HG03039 (cell line): ENCODE results near the gene MAP3K19.
"Not testable (repeated sequence)": the region's sequence is repeated elsewhere in the genome, so short reads cannot be mapped to it uniquely, and the experiment has no call there.

ENCODE experiments used
- ATAC-seq: cut with Tn5 transposase; IDR thresholded peaks from one replicate; pipeline ENCODE4 v1.9.1; 2021; ENCODE audit warnings: mild to moderate bottlenecking, moderate library complexity; ENCODE audit not compliant: unreplicated experiment

MAP3K19 gene

GRCh38 chr2:135047300-135047699 lies at the start of gene MAP3K19:
Gene MAP3K19 (minus strand): TSS chr2:135047447. CDS start chr2:135024647, 22,800 bp downstream.
- no peak for ATAC-seq

- no peak for ATAC-seq
These were observed 49.6 kb upstream of the MAP3K19 start for GRCh38 chr2:135096665-135097446.

- no peak for ATAC-seq
These were observed 48.3 kb upstream of the MAP3K19 start for GRCh38 chr2:135095591-135095990.

GRCh38 chr2:135094508-135094907 lies 47.3 kb upstream of the MAP3K19 start:
- ATAC-seq, result no peak

- no peak for ATAC-seq
These were observed 46.6 kb upstream of the MAP3K19 start for GRCh38 chr2:135093670-135094330.

GRCh38 chr2:135093193-135093592 lies 45.9 kb upstream of the MAP3K19 start:
- no peak for ATAC-seq

- no peak for ATAC-seq
These were observed 44.4 kb upstream of the MAP3K19 start for GRCh38 chr2:135091681-135092080.

GRCh38 chr2:135089597-135089996 lies 42.4 kb upstream of the MAP3K19 start:
- ATAC-seq, result not testable (repeated sequence)

GRCh38 chr2:135086222-135086621 lies 39.0 kb upstream of the MAP3K19 start:
- no peak for ATAC-seq

GRCh38 chr2:135078417-135078816 lies 31.2 kb upstream of the MAP3K19 start:
- ATAC-seq, result no peak

GRCh38 chr2:135076556-135076955 lies 29.3 kb upstream of the MAP3K19 start:
- ATAC-seq, result no peak

GRCh38 chr2:135074216-135074615 lies 27.0 kb upstream of the MAP3K19 start:
- no peak for ATAC-seq

GRCh38 chr2:135072125-135072997 lies 25.1 kb upstream of the MAP3K19 start:
- no peak for ATAC-seq

GRCh38 chr2:135066710-135067109 lies 19.5 kb upstream of the MAP3K19 start:
- no peak for ATAC-seq

- no peak for ATAC-seq
These were observed 16.9 kb upstream of the MAP3K19 start for GRCh38 chr2:135064149-135064548.

- no peak for ATAC-seq
These were observed 16.0 kb upstream of the MAP3K19 start for GRCh38 chr2:135063210-135063609.

- no peak for ATAC-seq
These were observed 12.3 kb upstream of the MAP3K19 start for GRCh38 chr2:135059577-135059976.

GRCh38 chr2:135056790-135057189 lies 9.5 kb upstream of the MAP3K19 start:
- no peak for ATAC-seq

GRCh38 chr2:135055182-135055786 lies 8.0 kb upstream of the MAP3K19 start:
- no peak for ATAC-seq

- peak; percentile 20 for ATAC-seq
These were observed 5.8 kb upstream of the MAP3K19 start for GRCh38 chr2:135052997-135053474.
